Esophagus muscularis mucosa (tissue), 4 donors: ENCODE measurements around the gene USP1.

ENCODE experiments used
- EP300 ChIP-seq: sonication (generic); formaldehyde crosslinking; IDR thresholded peaks from one replicate; pipeline ENCODE4 v1.6.1; 2017; ENCODE audit warnings: antibody characterized with exemption
- POLR2A ChIP-seq: fragments of 450-650 bp; IDR thresholded peaks from one replicate; pipeline ENCODE4 v1.6.1; 2017; ENCODE audit warnings: antibody characterized with exemption, moderate library complexity, mild to moderate bottlenecking, low read depth
- TF ChIP-seq, protein P1 (sequence below), 3 experiments: fragments of 200-600 bp in 2 of 3; fragments of 450-650 bp in 1 of 3; sonication (generic) in 2 of 3; IDR thresholded peaks; one replicate each; pipeline ENCODE4 v1.5.1; 2017 to 2019; ENCODE audit warnings: antibody characterized with exemption in 3 of 3, mild to moderate bottlenecking in 2 of 3, moderate library complexity in 1 of 3

DNA sequence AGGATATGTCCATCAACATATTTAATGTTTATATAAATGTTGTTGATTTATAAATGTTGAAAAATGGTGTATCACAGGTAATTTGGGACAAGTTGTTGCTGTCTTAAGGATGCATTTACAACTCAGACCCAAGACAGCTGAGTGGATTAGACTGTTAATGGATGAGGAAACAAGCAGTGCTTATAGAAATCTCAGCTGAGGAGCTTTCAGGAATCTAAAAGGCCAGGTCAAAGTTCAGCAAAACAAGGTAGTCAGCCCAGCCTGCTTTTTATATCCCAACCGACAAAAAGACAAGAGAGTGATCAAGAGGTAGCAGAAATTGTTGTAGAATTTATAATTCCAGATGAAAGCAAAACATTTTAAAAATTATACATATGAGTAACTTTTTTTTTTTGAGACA is 16.6 kb upstream of the USP1 start:
- TF ChIP-seq EP300 (no peak), POLR2A (no peak)
- TF ChIP-seq, protein P1, sequence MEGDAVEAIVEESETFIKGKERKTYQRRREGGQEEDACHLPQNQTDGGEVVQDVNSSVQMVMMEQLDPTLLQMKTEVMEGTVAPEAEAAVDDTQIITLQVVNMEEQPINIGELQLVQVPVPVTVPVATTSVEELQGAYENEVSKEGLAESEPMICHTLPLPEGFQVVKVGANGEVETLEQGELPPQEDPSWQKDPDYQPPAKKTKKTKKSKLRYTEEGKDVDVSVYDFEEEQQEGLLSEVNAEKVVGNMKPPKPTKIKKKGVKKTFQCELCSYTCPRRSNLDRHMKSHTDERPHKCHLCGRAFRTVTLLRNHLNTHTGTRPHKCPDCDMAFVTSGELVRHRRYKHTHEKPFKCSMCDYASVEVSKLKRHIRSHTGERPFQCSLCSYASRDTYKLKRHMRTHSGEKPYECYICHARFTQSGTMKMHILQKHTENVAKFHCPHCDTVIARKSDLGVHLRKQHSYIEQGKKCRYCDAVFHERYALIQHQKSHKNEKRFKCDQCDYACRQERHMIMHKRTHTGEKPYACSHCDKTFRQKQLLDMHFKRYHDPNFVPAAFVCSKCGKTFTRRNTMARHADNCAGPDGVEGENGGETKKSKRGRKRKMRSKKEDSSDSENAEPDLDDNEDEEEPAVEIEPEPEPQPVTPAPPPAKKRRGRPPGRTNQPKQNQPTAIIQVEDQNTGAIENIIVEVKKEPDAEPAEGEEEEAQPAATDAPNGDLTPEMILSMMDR (IDR thresholded peaks at IDR 0.05) = no peak
